H9 (cell line): ENCODE measurements around the gene TP73. TPM values are rescaled to one million over a fixed set of nuclear protein-coding genes. Genes with fewer than 3 reads are reported as not detected.

ENCODE experiments used
- DNase-seq: peaks from one replicate; pipeline ENCODE4 v3.0.0-alpha.2; 2017
- H2AFZ ChIP-seq: one replicate; pipeline ENCODE4 v1.6.1; 2013; ENCODE audit warnings: mild to moderate bottlenecking, low read length, control low read depth, moderate library complexity
- H2AK5ac ChIP-seq: 2 replicates; pipeline ENCODE4 v1.6.1; 2013; ENCODE audit warnings: low read length, control low read depth, mixed read lengths; ENCODE audit not compliant: insufficient read length
- H2BK120ac ChIP-seq: one replicate; pipeline ENCODE4 v1.6.1; 2013; ENCODE audit warnings: low read depth, mild to moderate bottlenecking, low read length, control low read depth, inconsistent platforms; ENCODE audit not compliant: poor library complexity, severe bottlenecking
- H2BK12ac ChIP-seq: 2 replicates; pipeline ENCODE4 v1.6.1; 2013; ENCODE audit warnings: low read length, control low read depth, mixed read lengths, low read depth; ENCODE audit not compliant: insufficient read length
- H2BK15ac ChIP-seq: 2 replicates; pipeline ENCODE4 v1.6.1; 2013; ENCODE audit warnings: low read depth, low read length, control low read depth
- H2BK20ac ChIP-seq: one replicate; pipeline ENCODE4 v1.6.1; 2013; ENCODE audit warnings: low read depth, mild to moderate bottlenecking, low read length, control low read depth, inconsistent platforms; ENCODE audit not compliant: poor library complexity, severe bottlenecking
- H2BK5ac ChIP-seq: 2 replicates; pipeline ENCODE4 v1.6.1; 2013; ENCODE audit warnings: low read length, control low read depth, mixed read lengths; ENCODE audit not compliant: insufficient read length
- H3K14ac ChIP-seq: 2 replicates; pipeline ENCODE4 v1.6.1; 2013; ENCODE audit warnings: low read length, control low read depth; ENCODE audit not compliant: insufficient read depth
- H3K18ac ChIP-seq: 2 replicates; pipeline ENCODE4 v1.6.1; 2013; ENCODE audit warnings: low read depth, mild to moderate bottlenecking, mixed read lengths, low read length, control low read depth; ENCODE audit not compliant: insufficient read length
- H3K23ac ChIP-seq: 2 replicates; pipeline ENCODE4 v1.6.1; 2013; ENCODE audit warnings: low read length, control low read depth, mixed read lengths, low read depth; ENCODE audit not compliant: insufficient read length
- H3K23me2 ChIP-seq: 2 replicates; pipeline ENCODE4 v1.6.1; 2013; ENCODE audit warnings: low read depth, mild to moderate bottlenecking, mixed read lengths, low read length, control low read depth; ENCODE audit not compliant: insufficient read length, poor library complexity, severe bottlenecking
- H3K27ac ChIP-seq: 2 replicates; pipeline ENCODE4 v1.5.1; 2013; ENCODE audit warnings: low read length, control low read depth, mixed read lengths, low read depth; ENCODE audit not compliant: insufficient read length
- H3K27me3 ChIP-seq: 2 replicates; pipeline ENCODE4 v1.6.1; 2013; ENCODE audit warnings: low read length, control low read depth, inconsistent platforms; ENCODE audit not compliant: insufficient read depth
- H3K4ac ChIP-seq: 2 replicates; pipeline ENCODE4 v1.6.1; 2013; ENCODE audit warnings: low read depth, mild to moderate bottlenecking, control low read depth, inconsistent platforms, low read length, moderate library complexity
- H3K4me1 ChIP-seq: 2 replicates; pipeline ENCODE4 v1.6.1; 2013; ENCODE audit warnings: low read length, control low read depth, inconsistent platforms; ENCODE audit not compliant: insufficient read depth
- H3K4me2 ChIP-seq: 2 replicates; pipeline ENCODE4 v1.6.1; 2013; ENCODE audit warnings: low read length, control low read depth, mixed read lengths; ENCODE audit not compliant: insufficient read length, insufficient read depth
- H3K56ac ChIP-seq: 2 replicates; pipeline ENCODE4 v1.6.1; 2013; ENCODE audit warnings: low read depth, mild to moderate bottlenecking, mixed read lengths, low read length, control low read depth; ENCODE audit not compliant: insufficient read length
- H3K79me1 ChIP-seq: 2 replicates; pipeline ENCODE4 v1.6.1; 2013; ENCODE audit warnings: low read depth, mild to moderate bottlenecking, moderate library complexity, low read length, control low read depth, inconsistent platforms; ENCODE audit not compliant: insufficient read depth, poor library complexity, severe bottlenecking
- H3K79me2 ChIP-seq: 2 replicates; pipeline ENCODE4 v1.6.1; 2013; ENCODE audit warnings: low read length, control low read depth, inconsistent platforms; ENCODE audit not compliant: insufficient read depth
- H3K9ac ChIP-seq: 2 replicates; pipeline ENCODE4 v1.6.1; 2013; ENCODE audit warnings: low read length, control low read depth, mixed read lengths; ENCODE audit not compliant: insufficient read length; ENCODE audit errors: extremely low read depth
- H3K9me3 ChIP-seq: one replicate; pipeline ENCODE4 v1.6.1; 2013; ENCODE audit warnings: low read depth, low read length, inconsistent platforms; ENCODE audit not compliant: control insufficient read depth
- H3T11ph ChIP-seq: one replicate; pipeline ENCODE4 v1.6.1; 2013; ENCODE audit warnings: mild to moderate bottlenecking, low read length, control low read depth, inconsistent platforms
- H4K20me1 ChIP-seq: one replicate; pipeline ENCODE4 v1.6.1; 2013; ENCODE audit not compliant: control insufficient read depth, insufficient read length, insufficient read depth
- H4K5ac ChIP-seq: 2 replicates; pipeline ENCODE4 v1.6.1; 2013; ENCODE audit warnings: low read depth, mild to moderate bottlenecking, mixed read lengths, low read length, control low read depth; ENCODE audit not compliant: insufficient read length
- H4K8ac ChIP-seq: replicated peaks from 2 replicates; pipeline ENCODE4 v1.6.1; 2013; ENCODE audit warnings: low read length, control low read depth, mixed read lengths, low read depth; ENCODE audit not compliant: insufficient read length
- H4K91ac ChIP-seq: 2 replicates; pipeline ENCODE4 v1.6.1; 2013; ENCODE audit warnings: low read depth, mild to moderate bottlenecking, moderate library complexity, mixed read lengths, low read length, control low read depth; ENCODE audit not compliant: insufficient read length
- H3K27ac Mint-ChIP-seq, 3 experiments: 2 replicates in 2 of 3; 3 replicates in 1 of 3; pipeline ENCODE4 v1.8.0; 2020 to 2021; ENCODE audit warnings: mixed read lengths in 3 of 3, mild to moderate bottlenecking in 1 of 3, moderate library complexity in 1 of 3
- H3K27me3 Mint-ChIP-seq: 2 replicates; pipeline ENCODE4 v1.8.0; 2021; ENCODE audit warnings: low read depth, mild to moderate bottlenecking, moderate library complexity, mixed read lengths
- H3K36me3 Mint-ChIP-seq, 3 experiments: 2 replicates in 2 of 3; 3 replicates in 1 of 3; pipeline ENCODE4 v1.8.0; 2020 to 2021; ENCODE audit warnings: low read depth in 3 of 3, mixed read lengths in 3 of 3; ENCODE audit not compliant: insufficient read depth in 1 of 3
- H3K4me1 Mint-ChIP-seq, 2 experiments: 2 replicates each; pipeline ENCODE4 v1.8.0; 2020; ENCODE audit warnings: mixed read lengths in 2 of 2
- H3K4me3 Mint-ChIP-seq, 2 experiments: 2 replicates in 1 of 2; 3 replicates in 1 of 2; pipeline ENCODE4 v1.8.0; 2020 to 2021; ENCODE audit warnings: mild to moderate bottlenecking in 2 of 2, mixed read lengths in 2 of 2, moderate library complexity in 1 of 2
- H3K9me3 Mint-ChIP-seq, 2 experiments: 2 replicates in 1 of 2; 3 replicates in 1 of 2; pipeline ENCODE4 v1.8.0; 2020; ENCODE audit warnings: mild to moderate bottlenecking in 2 of 2, mixed read lengths in 2 of 2, moderate library complexity in 1 of 2
- WGBS: extraction: QIAGEN DNeasy Blood & Tissue Kit; methylation state at CpG from one replicate; pipeline ENCODE4 v1.1.7; 2013; ENCODE audit warnings: missing lambda C conversion rate, low lambda C conversion rate, mixed read lengths; ENCODE audit not compliant: insufficient read length; ENCODE audit errors: extremely low coverage; 5-methylcytosine and 5-hydroxymethylcytosine counted together
- total RNA-seq: library from RNA; stranded (reverse); gene quantifications from 2 replicates; pipeline ENCODE4 v1.2.1, GENCODE V29; 2021
- TF ChIP-seq, protein P1 (sequence below): fragments of 200-600 bp; sonication (generic); conservative IDR thresholded peaks from 3 replicates; pipeline ENCODE4 v1.8.0; 2021; ENCODE audit warnings: antibody characterized with exemption, mild to moderate bottlenecking

The TP73 gene
- total RNA-seq, 1 experiment from 2014 or later, result 4.7 TPM

DNA sequence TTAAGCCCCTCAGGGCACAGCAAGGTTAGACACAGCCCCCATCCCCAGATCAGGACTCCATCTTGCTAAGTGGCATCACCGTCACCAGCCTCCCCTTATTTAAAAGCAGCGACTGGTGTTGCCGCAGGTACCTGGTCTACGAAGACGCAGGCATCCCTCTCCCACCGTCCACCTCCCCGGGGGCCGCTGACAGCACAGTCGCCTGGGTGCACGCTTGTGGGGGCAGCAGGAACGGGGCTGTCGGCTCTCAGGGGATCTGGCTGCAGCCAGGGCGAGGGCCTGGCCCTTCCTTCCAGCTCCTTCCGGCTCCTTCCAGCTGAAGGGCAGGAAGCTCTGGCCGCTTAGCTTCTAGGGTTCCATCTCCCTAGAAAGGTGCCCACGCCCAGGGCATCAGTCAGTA, 82.3 kb downstream of the TP73 start:
- H4K20me1 ChIP-seq, result no peaks in the 10 kb centered on the region
- no peaks in the 10 kb centered on the region for H3K4me1 ChIP-seq
- no peaks in the 10 kb centered on the region for H3K23me2 ChIP-seq
- no peak overlapping the region for H4K91ac ChIP-seq
- H3K27ac ChIP-seq, result no peak overlapping the region
- H4K5ac ChIP-seq, result no peak overlapping the region
- no peak overlapping the region for H2BK12ac ChIP-seq
- H2AK5ac ChIP-seq, result no peak overlapping the region
- no CpG with 5 or more reads among the region's 16 CpGs for WGBS
- no peak overlapping the region for H4K8ac ChIP-seq
- H3T11ph ChIP-seq, result no peak overlapping the region
- Mint-ChIP-seq H3K4me1 (peaks cover 0 to 13% of the 10 kb centered on the region in 2 experiments; a peak in 2 of 4 replicates), H3K27me3 (no peaks in the 10 kb centered on the region), H3K36me3 (peaks cover 6 to 18% (median 10%) of the 10 kb centered on the region in 3 experiments; a peak in 5 of 7 replicates), H3K4me3 (no peak overlapping the region), H3K9me3 (no peaks in the 10 kb centered on the region), H3K27ac (no peak overlapping the region)
- no peak overlapping the region for H3K9ac ChIP-seq
- H2BK20ac ChIP-seq, result no peak overlapping the region
- DNase-seq, result no peak
- H3K27me3 ChIP-seq, result no peaks in the 10 kb centered on the region
- H3K56ac ChIP-seq, result no peak overlapping the region
- no peaks in the 10 kb centered on the region for H3K79me2 ChIP-seq
- no peaks in the 10 kb centered on the region for H3K79me1 ChIP-seq
- H2AFZ ChIP-seq, result no peak overlapping the region
- H3K14ac ChIP-seq, result no peak overlapping the region
- H3K4ac ChIP-seq, result no peak overlapping the region
- H2BK15ac ChIP-seq, result no peak overlapping the region
- H2BK5ac ChIP-seq, result no peak overlapping the region
- TF ChIP-seq, protein P1, sequence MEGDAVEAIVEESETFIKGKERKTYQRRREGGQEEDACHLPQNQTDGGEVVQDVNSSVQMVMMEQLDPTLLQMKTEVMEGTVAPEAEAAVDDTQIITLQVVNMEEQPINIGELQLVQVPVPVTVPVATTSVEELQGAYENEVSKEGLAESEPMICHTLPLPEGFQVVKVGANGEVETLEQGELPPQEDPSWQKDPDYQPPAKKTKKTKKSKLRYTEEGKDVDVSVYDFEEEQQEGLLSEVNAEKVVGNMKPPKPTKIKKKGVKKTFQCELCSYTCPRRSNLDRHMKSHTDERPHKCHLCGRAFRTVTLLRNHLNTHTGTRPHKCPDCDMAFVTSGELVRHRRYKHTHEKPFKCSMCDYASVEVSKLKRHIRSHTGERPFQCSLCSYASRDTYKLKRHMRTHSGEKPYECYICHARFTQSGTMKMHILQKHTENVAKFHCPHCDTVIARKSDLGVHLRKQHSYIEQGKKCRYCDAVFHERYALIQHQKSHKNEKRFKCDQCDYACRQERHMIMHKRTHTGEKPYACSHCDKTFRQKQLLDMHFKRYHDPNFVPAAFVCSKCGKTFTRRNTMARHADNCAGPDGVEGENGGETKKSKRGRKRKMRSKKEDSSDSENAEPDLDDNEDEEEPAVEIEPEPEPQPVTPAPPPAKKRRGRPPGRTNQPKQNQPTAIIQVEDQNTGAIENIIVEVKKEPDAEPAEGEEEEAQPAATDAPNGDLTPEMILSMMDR, result no peak
- no peak overlapping the region for H3K4me2 ChIP-seq
- no peak overlapping the region for H2BK120ac ChIP-seq
- no peak overlapping the region for H3K18ac ChIP-seq
- H3K23ac ChIP-seq, result no peak overlapping the region
- H3K9me3 ChIP-seq, result no peaks in the 10 kb centered on the region
